ENCODE data around the gene HK3.

HK3 gene

GRCh38 chr5:176883700-176884570 is 15.2 kb downstream of the HK3 start:
- H3K4me3 ChIP-seq (ENCODE audit: low read depth, low read length) = no peak overlapping the region
- TF ChIP-seq CTCF (IDR thresholded peaks at IDR 0.05; ENCODE audit: low read depth, low read length) = no peak

DNA sequence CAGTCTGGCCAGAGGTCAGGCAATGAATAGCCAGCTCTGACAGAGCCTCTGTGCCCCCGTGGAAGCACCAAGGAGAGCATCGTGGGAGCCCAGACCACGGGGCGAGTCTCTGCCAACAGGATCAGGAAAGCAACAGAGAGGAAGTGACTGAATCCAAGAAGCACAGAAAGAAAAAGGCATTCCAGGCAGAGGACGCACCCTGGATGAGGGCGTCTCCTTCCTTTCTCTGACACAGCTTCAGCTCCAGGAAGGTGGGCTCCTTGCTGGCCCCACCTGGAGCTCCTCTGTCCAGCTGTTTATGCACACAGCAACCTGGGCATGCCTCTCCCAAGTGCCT is 16.6 kb downstream of the HK3 start:
- TF ChIP-seq CTCF (IDR thresholded peaks at IDR 0.05; ENCODE audit: low read depth, low read length) = no peak
- no peak overlapping the region for H3K4me3 ChIP-seq (ENCODE audit: low read depth, low read length)

- TF ChIP-seq CTCF (IDR thresholded peaks at IDR 0.05; ENCODE audit: low read depth, low read length) = no peak
- H3K4me3 ChIP-seq (ENCODE audit: low read depth, low read length) = no peak overlapping the region
Measured at GRCh38 chr5:176881816-176882566, 17.2 kb downstream of the HK3 start.

DNA sequence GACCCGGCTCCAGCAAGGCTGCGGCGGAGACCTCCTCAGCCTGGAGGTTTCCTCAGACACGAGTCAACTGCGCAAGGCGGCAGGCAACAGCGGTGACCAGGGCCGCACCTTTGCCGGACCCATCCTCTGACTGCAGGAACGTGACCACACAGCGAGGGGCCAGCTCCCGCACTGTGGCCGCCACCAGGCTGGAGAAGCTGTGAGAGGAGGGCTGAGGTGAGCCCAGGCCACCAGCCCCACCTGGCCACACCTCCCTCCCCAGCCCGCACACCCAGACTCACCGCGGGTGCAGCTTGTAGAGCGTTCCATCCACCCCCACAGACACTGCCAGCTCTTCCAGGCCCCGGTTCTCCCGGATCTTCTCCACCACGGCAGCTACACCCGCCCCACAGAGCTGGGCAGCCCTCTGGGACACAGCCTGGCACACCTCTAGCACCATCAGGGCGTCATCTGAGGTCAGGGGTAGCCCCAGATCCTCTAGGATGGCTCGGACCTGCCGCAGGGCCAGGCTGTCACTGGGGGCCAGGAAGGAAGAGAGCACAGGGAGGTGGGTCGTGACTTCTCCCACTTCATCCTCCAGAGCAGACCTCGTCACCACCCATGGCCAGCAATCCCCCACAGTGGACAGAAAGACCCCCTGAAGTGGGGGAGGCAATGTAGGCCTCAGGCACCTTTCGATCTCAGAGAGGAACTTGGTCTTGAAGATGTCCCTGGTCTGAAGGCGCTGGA is 18.0 kb downstream of the HK3 start:
- TF ChIP-seq CTCF (IDR thresholded peaks at IDR 0.05; ENCODE audit: low read depth, low read length) = no peak
- H3K4me3 ChIP-seq (ENCODE audit: low read depth, low read length) = no peak overlapping the region

- no peak for TF ChIP-seq CTCF (IDR thresholded peaks at IDR 0.05; ENCODE audit: low read depth, low read length)
- no peak overlapping the region for H3K4me3 ChIP-seq (ENCODE audit: low read depth, low read length)
Measured at GRCh38 chr5:176880366-176881020, 18.7 kb downstream of the HK3 start.

- no peak overlapping the region for H3K4me3 ChIP-seq (ENCODE audit: low read depth, low read length)
- TF ChIP-seq CTCF (IDR thresholded peaks at IDR 0.05; ENCODE audit: low read depth, low read length) = no peak
Measured at GRCh38 chr5:176879663-176880361, 19.3 kb downstream of the HK3 start.

Measured in WI38 (cell line).